GM12891 (cell line): ENCODE results near the gene ACSL3.

ENCODE experiments used
- POLR2A ChIP-seq: IDR thresholded peaks from 2 replicates; pipeline ENCODE4 v1.6.1; 2011; ENCODE audit warnings: low read depth, low read length, control low read depth
- POLR2AphosphoS5 ChIP-seq: IDR thresholded peaks from 2 replicates; pipeline ENCODE4 v1.6.1; 2011; ENCODE audit warnings: low read depth, low read length, control low read depth

DNA sequence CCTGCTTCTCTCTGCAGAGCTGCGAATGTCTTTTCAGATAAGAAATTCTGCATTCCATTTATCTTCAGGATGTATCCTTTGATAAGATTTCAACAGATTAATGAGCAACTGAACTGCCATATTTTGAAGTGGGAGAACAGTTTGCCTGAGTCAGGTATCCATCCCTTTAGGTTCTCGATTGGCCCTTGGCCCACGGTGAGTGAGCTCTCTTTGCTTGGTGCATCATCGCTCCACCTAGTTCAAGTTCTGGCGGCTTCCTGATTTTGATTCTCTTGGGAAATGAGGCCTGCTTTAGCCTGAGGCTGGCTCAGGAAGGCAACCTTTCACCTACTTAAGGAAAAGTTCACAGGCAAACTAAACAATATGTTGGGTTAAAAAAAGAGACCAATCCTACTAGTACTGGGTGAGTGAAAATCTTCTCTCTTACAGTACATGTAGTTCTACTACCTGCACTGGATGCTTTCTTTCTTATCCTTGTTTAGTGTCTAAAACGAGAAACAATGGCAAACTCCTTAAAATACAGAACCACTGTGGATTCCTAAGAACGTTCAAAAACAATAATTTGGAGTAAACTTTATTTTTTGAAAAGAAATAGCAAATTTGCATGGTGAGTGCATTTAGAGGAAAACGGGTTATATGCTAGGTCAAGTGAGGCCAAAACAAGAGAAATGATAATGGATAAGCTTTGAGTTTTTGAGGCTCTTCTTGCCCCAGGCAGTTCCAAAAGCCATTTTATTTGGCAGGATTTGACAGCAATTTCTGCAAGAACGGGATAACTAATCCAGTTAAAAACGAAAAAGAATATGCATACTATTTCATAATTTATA, 837 bp upstream of the ACSL3 start:
- no peak for TF ChIP-seq POLR2A
- TF ChIP-seq POLR2AphosphoS5 = no peak
